Loucy (cell line): ENCODE results near the gene ELMO3.

Source experiments
- CTCF ChIP-seq: fragments of 200-600 bp; sonication (generic); conservative IDR thresholded peaks from 2 replicates; pipeline ENCODE4 v1.5.1; 2014; ENCODE audit warnings: mild to moderate bottlenecking, antibody characterized with exemption, low read length
- EZH2phosphoT487 ChIP-seq: fragments of 200-600 bp; IDR thresholded peaks from 2 replicates; pipeline ENCODE4 v1.6.1; 2018; ENCODE audit warnings: antibody characterized with exemption, mild to moderate bottlenecking, moderate library complexity, borderline replicate concordance

- no peak for TF ChIP-seq CTCF
- TF ChIP-seq EZH2phosphoT487, result no peak
Measured at GRCh38 chr16:67245674-67246080, 46.7 kb downstream of the ELMO3 start.
